Measurements from ENCODE around the gene SLC66A1. TPM values are rescaled to one million over a fixed set of nuclear protein-coding genes. Genes with fewer than 3 reads are reported as not detected.

SLC66A1 gene
- polyA plus RNA-seq, 2 of the 4 experiments (the other 2 are of a cell fraction) = 5.6 to 12.6 TPM

GRCh38 chr1:19311931-19312781, at the start of gene SLC66A1, which contains the start of gene AKR7A2 (continued):
- no peak for TF ChIP-seq ZNF302 (CRISPR knock-in tag; IDR thresholded peaks at IDR 0.05)
- no peak for TF ChIP-seq PBX3 (IDR thresholded peaks at IDR 0.05)
- peak; percentile 53 for TF ChIP-seq REST (IDR thresholded peaks at IDR 0.05)
- TF ChIP-seq HOXB13 (CRISPR knock-in tag; IDR thresholded peaks at IDR 0.05; ENCODE audit: low read depth) = no peak
- no peak for TF ChIP-seq NPAS2 (CRISPR knock-in tag; IDR thresholded peaks at IDR 0.05; ENCODE audit: borderline replicate concordance)
- TF ChIP-seq JUNB (IDR thresholded peaks at IDR 0.05) = no peak
- TF ChIP-seq PHF8 (IDR thresholded peaks at IDR 0.05; ENCODE audit: borderline replicate concordance, low read depth) = peak; percentile 53; the same call in 1 of the 2 replicates
- no peak for TF ChIP-seq NFE2L2 (conservative IDR thresholded peaks at IDR 0.05; ENCODE audit: low read length)
- peak; percentile 84 for TF ChIP-seq POLR2A (IDR thresholded peaks at IDR 0.05; ENCODE audit: low read length)
- no peak for TF ChIP-seq ELK1 (IDR thresholded peaks at IDR 0.05; ENCODE audit: low read depth, low read length)
- TF ChIP-seq BCL3 (IDR thresholded peaks at IDR 0.05) = 0 out of 3 replicates have a peak, but pooled peaks have one; percentile 35
- TF ChIP-seq RNF2 (IDR thresholded peaks at IDR 0.05; ENCODE audit: borderline replicate concordance, low read depth) = no peak
- peak; percentile 70 for TF ChIP-seq CHD2 (IDR thresholded peaks at IDR 0.05; ENCODE audit: low read length, partially characterized antibody)
- no peak for TF ChIP-seq ZC3H11A (IDR thresholded peaks at IDR 0.05)
- no peak for TF ChIP-seq EP300 (IDR thresholded peaks at IDR 0.05)
- no peak for TF ChIP-seq FOSB (CRISPR knock-in tag; IDR thresholded peaks at IDR 0.05)
- TF ChIP-seq USF2 (IDR thresholded peaks at IDR 0.05) = peak; percentile 30; the same call in 1 of the 2 replicates
- no peak for TF ChIP-seq HES2 (IDR thresholded peaks at IDR 0.05)
- no peak for TF ChIP-seq CEBPB (IDR thresholded peaks at IDR 0.05)
- TF ChIP-seq HOXB5 (CRISPR knock-in tag; IDR thresholded peaks at IDR 0.05) = no peak

Measured in A549 (cell line).